ENCODE results near the gene THSD8.

DNA sequence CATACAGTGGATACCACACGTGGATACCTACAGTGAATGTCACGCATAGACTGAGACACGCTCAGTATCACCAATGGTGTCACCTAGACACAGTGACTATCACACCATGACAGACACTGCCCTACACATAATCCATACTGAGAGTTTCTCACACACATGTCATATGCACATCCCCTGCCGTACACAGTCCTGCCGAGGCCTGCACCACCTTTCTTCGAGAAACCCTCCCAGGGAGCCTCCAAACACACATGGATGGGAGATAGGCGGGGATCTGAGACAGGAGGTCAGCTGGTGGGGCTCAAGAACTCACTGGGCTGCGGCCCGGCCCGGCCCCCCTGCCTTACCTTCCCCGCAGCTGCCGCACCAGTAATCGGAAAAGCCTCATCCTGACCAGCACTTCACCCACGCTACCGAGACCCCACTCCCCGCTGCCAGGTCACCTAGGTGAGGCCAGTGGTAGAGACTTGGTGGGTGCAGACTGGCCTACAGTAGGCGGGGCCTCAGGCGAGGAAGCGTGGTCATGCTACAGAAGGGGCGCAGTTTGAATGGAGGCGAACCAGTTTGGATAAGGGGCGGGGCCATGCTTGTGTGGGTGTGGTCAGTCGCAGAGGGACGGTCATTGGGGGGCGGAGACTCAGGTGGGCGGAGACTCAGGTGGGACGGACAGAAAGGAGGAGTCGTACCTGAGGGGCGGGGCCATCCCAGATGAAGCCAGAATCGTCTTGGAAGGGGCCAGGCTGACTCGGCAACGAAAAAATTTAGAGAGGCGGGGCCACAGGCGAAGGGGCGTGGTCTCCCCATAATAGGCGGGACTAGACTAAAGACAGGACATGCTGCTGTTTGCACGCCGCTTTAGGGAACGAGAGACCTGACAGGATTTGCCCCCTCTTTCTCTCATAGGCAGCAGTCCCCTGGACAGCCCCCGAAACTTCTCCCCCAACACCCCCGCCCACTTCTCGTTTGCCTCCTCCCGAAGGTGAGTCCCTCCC, 38.5 kb downstream of the THSD8 start:
- no peak for TF ChIP-seq POLR2A (IDR thresholded peaks at IDR 0.05)
- TF ChIP-seq, protein P1, sequence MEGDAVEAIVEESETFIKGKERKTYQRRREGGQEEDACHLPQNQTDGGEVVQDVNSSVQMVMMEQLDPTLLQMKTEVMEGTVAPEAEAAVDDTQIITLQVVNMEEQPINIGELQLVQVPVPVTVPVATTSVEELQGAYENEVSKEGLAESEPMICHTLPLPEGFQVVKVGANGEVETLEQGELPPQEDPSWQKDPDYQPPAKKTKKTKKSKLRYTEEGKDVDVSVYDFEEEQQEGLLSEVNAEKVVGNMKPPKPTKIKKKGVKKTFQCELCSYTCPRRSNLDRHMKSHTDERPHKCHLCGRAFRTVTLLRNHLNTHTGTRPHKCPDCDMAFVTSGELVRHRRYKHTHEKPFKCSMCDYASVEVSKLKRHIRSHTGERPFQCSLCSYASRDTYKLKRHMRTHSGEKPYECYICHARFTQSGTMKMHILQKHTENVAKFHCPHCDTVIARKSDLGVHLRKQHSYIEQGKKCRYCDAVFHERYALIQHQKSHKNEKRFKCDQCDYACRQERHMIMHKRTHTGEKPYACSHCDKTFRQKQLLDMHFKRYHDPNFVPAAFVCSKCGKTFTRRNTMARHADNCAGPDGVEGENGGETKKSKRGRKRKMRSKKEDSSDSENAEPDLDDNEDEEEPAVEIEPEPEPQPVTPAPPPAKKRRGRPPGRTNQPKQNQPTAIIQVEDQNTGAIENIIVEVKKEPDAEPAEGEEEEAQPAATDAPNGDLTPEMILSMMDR (IDR thresholded peaks at IDR 0.05), result no peak

Measured in testis (tissue), 2 donors.